ENCODE measurements around the gene CHRNA9.

DNA sequence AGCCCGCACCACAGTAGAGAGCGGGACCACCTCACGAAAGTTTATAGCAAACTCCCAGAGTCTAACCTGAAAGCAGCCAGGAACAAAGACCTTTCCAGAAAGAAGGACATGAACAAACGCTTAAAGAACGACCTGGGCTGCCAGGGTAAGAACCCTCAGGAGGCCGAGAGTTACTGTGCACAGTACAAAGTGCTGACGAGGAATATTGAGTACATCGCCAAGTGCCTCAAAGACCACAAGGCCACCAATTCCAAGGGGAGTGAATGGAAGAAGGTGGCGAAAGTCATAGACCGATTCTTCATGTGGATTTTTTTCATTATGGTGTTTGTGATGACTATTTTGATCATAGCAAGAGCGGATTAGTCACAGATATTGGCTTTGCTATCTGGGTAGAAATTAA, 19.0 kb downstream of the CHRNA9 start:
- TF ChIP-seq, protein P1, sequence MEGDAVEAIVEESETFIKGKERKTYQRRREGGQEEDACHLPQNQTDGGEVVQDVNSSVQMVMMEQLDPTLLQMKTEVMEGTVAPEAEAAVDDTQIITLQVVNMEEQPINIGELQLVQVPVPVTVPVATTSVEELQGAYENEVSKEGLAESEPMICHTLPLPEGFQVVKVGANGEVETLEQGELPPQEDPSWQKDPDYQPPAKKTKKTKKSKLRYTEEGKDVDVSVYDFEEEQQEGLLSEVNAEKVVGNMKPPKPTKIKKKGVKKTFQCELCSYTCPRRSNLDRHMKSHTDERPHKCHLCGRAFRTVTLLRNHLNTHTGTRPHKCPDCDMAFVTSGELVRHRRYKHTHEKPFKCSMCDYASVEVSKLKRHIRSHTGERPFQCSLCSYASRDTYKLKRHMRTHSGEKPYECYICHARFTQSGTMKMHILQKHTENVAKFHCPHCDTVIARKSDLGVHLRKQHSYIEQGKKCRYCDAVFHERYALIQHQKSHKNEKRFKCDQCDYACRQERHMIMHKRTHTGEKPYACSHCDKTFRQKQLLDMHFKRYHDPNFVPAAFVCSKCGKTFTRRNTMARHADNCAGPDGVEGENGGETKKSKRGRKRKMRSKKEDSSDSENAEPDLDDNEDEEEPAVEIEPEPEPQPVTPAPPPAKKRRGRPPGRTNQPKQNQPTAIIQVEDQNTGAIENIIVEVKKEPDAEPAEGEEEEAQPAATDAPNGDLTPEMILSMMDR (IDR thresholded peaks at IDR 0.05), result no peak
- TF ChIP-seq RCOR1 (IDR thresholded peaks at IDR 0.05; ENCODE audit: low read length) (no peak), RFX5 (IDR thresholded peaks at IDR 0.05; ENCODE audit: low read length) (no peak), FOSL2 (IDR thresholded peaks at IDR 0.05; ENCODE audit: borderline replicate concordance, low read depth) (no peak), FOXJ3 (CRISPR knock-in tag; IDR thresholded peaks at IDR 0.05) (no peak), TAF1 (IDR thresholded peaks at IDR 0.05; ENCODE audit: borderline replicate concordance, low read depth, low read length) (no peak), EZH2phosphoT487 (IDR thresholded peaks at IDR 0.05; ENCODE audit: borderline replicate concordance, low read depth) (no peak), RAD21 (IDR thresholded peaks at IDR 0.05; ENCODE audit: low read length) (no peak), YY1 (IDR thresholded peaks at IDR 0.05; ENCODE audit: low read depth) (no peak), MXI1 (IDR thresholded peaks at IDR 0.05; ENCODE audit: low read depth, low read length) (no peak)
- TF ChIP-seq, protein P2, sequence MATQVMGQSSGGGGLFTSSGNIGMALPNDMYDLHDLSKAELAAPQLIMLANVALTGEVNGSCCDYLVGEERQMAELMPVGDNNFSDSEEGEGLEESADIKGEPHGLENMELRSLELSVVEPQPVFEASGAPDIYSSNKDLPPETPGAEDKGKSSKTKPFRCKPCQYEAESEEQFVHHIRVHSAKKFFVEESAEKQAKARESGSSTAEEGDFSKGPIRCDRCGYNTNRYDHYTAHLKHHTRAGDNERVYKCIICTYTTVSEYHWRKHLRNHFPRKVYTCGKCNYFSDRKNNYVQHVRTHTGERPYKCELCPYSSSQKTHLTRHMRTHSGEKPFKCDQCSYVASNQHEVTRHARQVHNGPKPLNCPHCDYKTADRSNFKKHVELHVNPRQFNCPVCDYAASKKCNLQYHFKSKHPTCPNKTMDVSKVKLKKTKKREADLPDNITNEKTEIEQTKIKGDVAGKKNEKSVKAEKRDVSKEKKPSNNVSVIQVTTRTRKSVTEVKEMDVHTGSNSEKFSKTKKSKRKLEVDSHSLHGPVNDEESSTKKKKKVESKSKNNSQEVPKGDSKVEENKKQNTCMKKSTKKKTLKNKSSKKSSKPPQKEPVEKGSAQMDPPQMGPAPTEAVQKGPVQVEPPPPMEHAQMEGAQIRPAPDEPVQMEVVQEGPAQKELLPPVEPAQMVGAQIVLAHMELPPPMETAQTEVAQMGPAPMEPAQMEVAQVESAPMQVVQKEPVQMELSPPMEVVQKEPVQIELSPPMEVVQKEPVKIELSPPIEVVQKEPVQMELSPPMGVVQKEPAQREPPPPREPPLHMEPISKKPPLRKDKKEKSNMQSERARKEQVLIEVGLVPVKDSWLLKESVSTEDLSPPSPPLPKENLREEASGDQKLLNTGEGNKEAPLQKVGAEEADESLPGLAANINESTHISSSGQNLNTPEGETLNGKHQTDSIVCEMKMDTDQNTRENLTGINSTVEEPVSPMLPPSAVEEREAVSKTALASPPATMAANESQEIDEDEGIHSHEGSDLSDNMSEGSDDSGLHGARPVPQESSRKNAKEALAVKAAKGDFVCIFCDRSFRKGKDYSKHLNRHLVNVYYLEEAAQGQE (IDR thresholded peaks at IDR 0.05; ENCODE audit: low read depth, low read length), result no peak
